ENCODE measurements around the gene MEAK7.

- TF ChIP-seq CTCF (IDR thresholded peaks at IDR 0.05) (no peak), POLR2A (IDR thresholded peaks at IDR 0.05) (no peak), EP300 (IDR thresholded peaks at IDR 0.05) (no peak)
These were observed 45.6 kb downstream of the MEAK7 start for GRCh38 chr16:84458606-84459532.
